Sigmoid colon (tissue), 4 donors: Measurements from ENCODE around the gene FGFR4.
A peak's percentile ranks its signal among the peaks of the same experiment; 100 is the strongest.

Source experiments
- CTCF ChIP-seq, 4 experiments: fragments of 450-650 bp in 3 of 4; fragments of 200-600 bp in 1 of 4; IDR thresholded peaks; one replicate each; pipeline ENCODE4 v1.5.1; 2016 to 2019; ENCODE audit warnings: antibody characterized with exemption in 4 of 4, mild to moderate bottlenecking in 3 of 4, moderate library complexity in 2 of 4
- POLR2A ChIP-seq, 2 donors: fragments of 450-650 bp; IDR thresholded peaks; one replicate each; pipeline ENCODE4 v1.6.1; 2016; ENCODE audit warnings: antibody characterized with exemption in 2 of 2, mild to moderate bottlenecking in 2 of 2, moderate library complexity in 2 of 2
- POLR2AphosphoS5 ChIP-seq, 4 donors: sonication (generic); formaldehyde crosslinking; IDR thresholded peaks; one replicate each; pipeline ENCODE4 v1.6.1; 2017; ENCODE audit warnings: antibody characterized with exemption in 4 of 4

DNA sequence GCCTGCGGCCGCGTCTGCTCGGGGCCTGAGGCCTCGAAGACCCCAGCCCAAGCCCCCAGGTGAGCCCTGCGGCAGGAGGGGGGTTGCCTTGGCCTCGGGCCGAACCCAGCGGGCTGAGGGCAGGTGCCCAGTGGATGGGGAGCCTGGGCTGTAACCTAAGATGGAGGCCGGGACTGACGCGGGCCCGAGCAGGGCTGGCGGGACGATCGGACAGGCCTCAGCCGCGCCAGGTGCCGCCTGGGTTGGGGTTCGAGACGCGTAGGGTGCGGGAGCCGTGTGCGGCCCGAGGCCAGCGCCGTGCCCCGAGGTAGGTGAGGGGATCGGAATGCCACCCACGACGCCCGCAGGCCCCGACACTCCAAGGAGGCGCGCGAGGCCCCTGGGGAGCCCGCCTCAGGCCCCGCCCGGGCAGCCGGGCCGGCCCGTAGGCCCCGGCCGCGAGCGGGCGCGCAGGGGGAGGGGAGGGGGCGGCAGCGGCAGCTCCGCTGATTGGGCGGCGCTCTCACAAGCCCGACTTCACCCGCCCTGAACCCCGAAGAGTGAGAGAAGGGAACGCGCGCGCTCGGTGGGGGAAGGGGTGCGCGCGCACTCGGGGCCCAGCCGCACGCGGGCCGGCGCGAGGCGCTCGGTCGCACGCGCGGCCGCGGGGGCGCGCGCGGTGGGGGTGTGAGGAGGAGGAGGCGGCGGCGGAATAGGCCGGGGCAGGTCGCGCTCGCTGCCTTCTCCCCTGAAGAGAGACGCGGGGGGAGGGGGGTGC is 46.6 kb downstream of the FGFR4 start, which contains the start of gene NSD1:
- TF ChIP-seq CTCF (IDR thresholded peaks at IDR 0.05) (no peak), POLR2A (IDR thresholded peaks at IDR 0.05) (no peak), POLR2AphosphoS5 (IDR thresholded peaks at IDR 0.05) (peak; percentile 37 to 82 (median 62))
